IPS-18a (cell line): Measurements from ENCODE around the gene CDCP1.

Experiments used
- H3K27ac ChIP-seq: one replicate; pipeline ENCODE4 v1.5.1; 2013; ENCODE audit warnings: low read length
- H3K27me3 ChIP-seq: one replicate; pipeline ENCODE4 v1.6.1; 2013; ENCODE audit warnings: mild to moderate bottlenecking, low read length; ENCODE audit not compliant: control insufficient read depth, insufficient read depth
- H3K36me3 ChIP-seq: one replicate; pipeline ENCODE4 v1.6.1; 2013; ENCODE audit warnings: low read depth, low read length; ENCODE audit not compliant: control insufficient read depth
- H3K4me1 ChIP-seq: one replicate; pipeline ENCODE4 v1.6.1; 2013; ENCODE audit warnings: low read depth, low read length; ENCODE audit not compliant: control insufficient read depth
- H3K4me3 ChIP-seq: one replicate; pipeline ENCODE4 v1.5.1; 2013; ENCODE audit warnings: low read length
- H3K9ac ChIP-seq: one replicate; pipeline ENCODE4 v1.6.1; 2013; ENCODE audit warnings: mild to moderate bottlenecking, low read length, moderate library complexity
- H3K9me3 ChIP-seq: one replicate; pipeline ENCODE4 v1.6.1; 2013; ENCODE audit warnings: low read depth, low read length; ENCODE audit not compliant: control insufficient read depth

The CDCP1 gene

GRCh38 chr3:45145681-45146614 is at the start of gene CDCP1:
TSS of gene CDCP1 (minus strand) at chr3:45146378. CDS start at chr3:45146287, 91 bp downstream.
- Histone ChIP-seq H3K9ac (peak within 1 kb of the TSS; percentile 53), H3K9me3 (no peaks in the 10 kb centered on the region), H3K4me3 (peak within 1 kb of the TSS; percentile 79), H3K4me1 (peaks cover 7% of the 10 kb centered on the region), H3K27me3 (peaks cover 59% of the 10 kb centered on the region), H3K27ac (no peak within 1 kb of the TSS), H3K36me3 (no peaks in the 10 kb centered on the region)

GRCh38 chr3:45194791-45195190 is 48.6 kb upstream of the CDCP1 start:
- H3K9ac ChIP-seq, result no peak overlapping the region
- H3K36me3 ChIP-seq, result no peaks in the 10 kb centered on the region
- H3K27me3 ChIP-seq, result no peaks in the 10 kb centered on the region
- peaks cover 5% of the 10 kb centered on the region for H3K4me1 ChIP-seq
- no peak overlapping the region for H3K4me3 ChIP-seq
- H3K27ac ChIP-seq, result no peak overlapping the region
- no peaks in the 10 kb centered on the region for H3K9me3 ChIP-seq

GRCh38 chr3:45191924-45192417 is 45.8 kb upstream of the CDCP1 start:
- H3K9me3 ChIP-seq, result no peaks in the 10 kb centered on the region
- H3K27me3 ChIP-seq, result no peaks in the 10 kb centered on the region
- no peak overlapping the region for H3K9ac ChIP-seq
- no peaks in the 10 kb centered on the region for H3K4me1 ChIP-seq
- no peak overlapping the region for H3K27ac ChIP-seq
- H3K4me3 ChIP-seq, result no peak overlapping the region
- H3K36me3 ChIP-seq, result no peaks in the 10 kb centered on the region

- Histone ChIP-seq H3K36me3 (no peaks in the 10 kb centered on the region), H3K27me3 (no peaks in the 10 kb centered on the region), H3K4me3 (no peak overlapping the region), H3K27ac (no peak overlapping the region), H3K9me3 (no peaks in the 10 kb centered on the region), H3K9ac (no peak overlapping the region), H3K4me1 (no peaks in the 10 kb centered on the region)
Observed at GRCh38 chr3:45191424-45191823, 45.2 kb upstream of the CDCP1 start.

- no peak overlapping the region for H3K27ac ChIP-seq
- H3K4me1 ChIP-seq, result no peaks in the 10 kb centered on the region
- no peaks in the 10 kb centered on the region for H3K27me3 ChIP-seq
- no peak overlapping the region for H3K4me3 ChIP-seq
- H3K9ac ChIP-seq, result no peak overlapping the region
- H3K36me3 ChIP-seq, result no peaks in the 10 kb centered on the region
- no peaks in the 10 kb centered on the region for H3K9me3 ChIP-seq
Observed at GRCh38 chr3:45188719-45189659, 42.8 kb upstream of the CDCP1 start.

GRCh38 chr3:45187694-45188141 is 41.5 kb upstream of the CDCP1 start:
- no peaks in the 10 kb centered on the region for H3K27me3 ChIP-seq
- H3K4me1 ChIP-seq, result peaks cover 10% of the 10 kb centered on the region
- no peaks in the 10 kb centered on the region for H3K36me3 ChIP-seq
- no peak overlapping the region for H3K9ac ChIP-seq
- H3K27ac ChIP-seq, result no peak overlapping the region
- H3K4me3 ChIP-seq, result no peak overlapping the region
- no peaks in the 10 kb centered on the region for H3K9me3 ChIP-seq

- peaks cover 10% of the 10 kb centered on the region for H3K4me1 ChIP-seq
- no peak overlapping the region for H3K4me3 ChIP-seq
- H3K27ac ChIP-seq, result no peak overlapping the region
- no peaks in the 10 kb centered on the region for H3K36me3 ChIP-seq
- H3K9me3 ChIP-seq, result no peaks in the 10 kb centered on the region
- no peak overlapping the region for H3K9ac ChIP-seq
- no peaks in the 10 kb centered on the region for H3K27me3 ChIP-seq
Observed at GRCh38 chr3:45186871-45187270, 40.7 kb upstream of the CDCP1 start.

- no peaks in the 10 kb centered on the region for H3K9me3 ChIP-seq
- H3K27me3 ChIP-seq, result no peaks in the 10 kb centered on the region
- H3K4me1 ChIP-seq, result peaks cover 10% of the 10 kb centered on the region
- H3K9ac ChIP-seq, result no peak overlapping the region
- H3K4me3 ChIP-seq, result no peak overlapping the region
- H3K36me3 ChIP-seq, result no peaks in the 10 kb centered on the region
- no peak overlapping the region for H3K27ac ChIP-seq
Observed at GRCh38 chr3:45185461-45185860, 39.3 kb upstream of the CDCP1 start.

GRCh38 chr3:45185052-45185451 is 38.9 kb upstream of the CDCP1 start:
- Histone ChIP-seq H3K9ac (no peak overlapping the region), H3K4me1 (peaks cover 10% of the 10 kb centered on the region), H3K4me3 (no peak overlapping the region), H3K36me3 (no peaks in the 10 kb centered on the region), H3K9me3 (no peaks in the 10 kb centered on the region), H3K27ac (no peak overlapping the region), H3K27me3 (no peaks in the 10 kb centered on the region)

- H3K9me3 ChIP-seq, result no peaks in the 10 kb centered on the region
- H3K27ac ChIP-seq, result no peak overlapping the region
- no peaks in the 10 kb centered on the region for H3K27me3 ChIP-seq
- H3K36me3 ChIP-seq, result no peaks in the 10 kb centered on the region
- H3K4me3 ChIP-seq, result no peak overlapping the region
- H3K4me1 ChIP-seq, result peaks cover 10% of the 10 kb centered on the region
- no peak overlapping the region for H3K9ac ChIP-seq
Observed at GRCh38 chr3:45183872-45184262, 37.7 kb upstream of the CDCP1 start.
